Caco-2 (cell line): ENCODE data around the gene STOML3. TPM values are rescaled to one million over a fixed set of nuclear protein-coding genes. Genes with fewer than 3 reads are reported as not detected.

Source experiments
- BruUV-seq: library from RNA; stranded (reverse); fragments of 400-500 nt; replicated peaks from 2 replicates; lab custom pipeline; 2021; lab: Mats Ljungman, UMichigan
- CTCF ChIA-PET: fragments of 300-600 bp; sonication (Branson Sonifier 250); formaldehyde crosslinking; loops from one replicate; lab custom pipeline; 2022; ENCODE audit warnings: antibody characterized with exemption; lab: Charles Lee
- POLR2A ChIA-PET: fragments of 300-600 bp; sonication (Branson Sonifier 250); formaldehyde crosslinking; loops from one replicate; lab custom pipeline; 2022; ENCODE audit warnings: antibody characterized with exemption; lab: Charles Lee
- DNase-seq, 2 experiments: peaks; one replicate each; pipeline versions ENCODE4 v3.0.0 to v3.0.0-alpha.2; 2020 to 2022
- H3K27me3 ChIP-seq: replicated peaks from 2 replicates; pipeline ENCODE4 v1.6.0; 2011; ENCODE audit warnings: low read length; ENCODE audit not compliant: control insufficient read depth, insufficient read depth
- H3K36me3 ChIP-seq: 2 replicates; pipeline ENCODE4 v1.5.1; 2011; ENCODE audit warnings: low read length; ENCODE audit not compliant: control insufficient read depth, insufficient read depth
- H3K4me1 ChIP-seq: fragments of 250-450 bp; sonication (Bioruptor Pico); 2 replicates; pipeline ENCODE4 v1.5.1; 2020; ENCODE audit warnings: mild to moderate bottlenecking
- H3K4me3 ChIP-seq: 2 replicates; pipeline ENCODE4 v1.5.1; 2011; ENCODE audit warnings: low read depth, mild to moderate bottlenecking, control low read depth, low read length
- H3K9me3 ChIP-seq: fragments of 250-450 bp; sonication (Bioruptor Pico); 2 replicates; pipeline ENCODE4 v1.5.1; 2020; ENCODE audit warnings: mild to moderate bottlenecking, moderate library complexity
- H3K27ac Mint-ChIP-seq: one replicate; pipeline ENCODE4 v1.8.0; 2022; ENCODE audit warnings: mixed read lengths; ENCODE audit not compliant: unreplicated experiment
- H3K27me3 Mint-ChIP-seq: one replicate; pipeline ENCODE4 v1.8.0; 2022; ENCODE audit warnings: mixed read lengths; ENCODE audit not compliant: insufficient read depth, unreplicated experiment
- H3K36me3 Mint-ChIP-seq: one replicate; pipeline ENCODE4 v1.8.0; 2022; ENCODE audit warnings: mild to moderate bottlenecking, mixed read lengths; ENCODE audit not compliant: insufficient read depth, unreplicated experiment
- H3K4me1 Mint-ChIP-seq: one replicate; pipeline ENCODE4 v1.8.0; 2022; ENCODE audit warnings: low read depth, mixed read lengths; ENCODE audit not compliant: unreplicated experiment
- H3K4me3 Mint-ChIP-seq: one replicate; pipeline ENCODE4 v1.8.0; 2022; ENCODE audit warnings: mild to moderate bottlenecking, moderate library complexity, mixed read lengths; ENCODE audit not compliant: unreplicated experiment
- H3K9me3 Mint-ChIP-seq: one replicate; pipeline ENCODE4 v1.8.0; 2022; ENCODE audit warnings: mixed read lengths; ENCODE audit not compliant: unreplicated experiment
- intact Hi-C: fragments of 100-400 bp; cut with micrococcal nuclease; formaldehyde crosslinking; loops from one replicate; pipeline ENCODE4 v1.10.0; 2022; ENCODE audit not compliant: unreplicated experiment
- total RNA-seq: library from RNA; stranded (reverse); gene quantifications from 2 replicates; pipeline ENCODE4 v1.2.3, GENCODE V29; 2022
- TF ChIP-seq, protein P1 (sequence below), 2 experiments: fragments of 200-600 bp in 1 of 2; IDR thresholded peaks; 1 replicate in 1 of 2; 2 replicates in 1 of 2; pipeline versions ENCODE4 v1.5.1 to v1.8.0; 2011 to 2022; ENCODE audit warnings: antibody characterized with exemption in 1 of 2, control low read depth in 1 of 2, inconsistent platforms in 1 of 2, low read depth in 1 of 2, low read length in 1 of 2, mild to moderate bottlenecking in 1 of 2, moderate library complexity in 1 of 2; ENCODE audit not compliant: insufficient read depth in 1 of 2, severe bottlenecking in 1 of 2, unreplicated experiment in 1 of 2

STOML3 gene
- total RNA-seq, 1 experiment from 2014 or later, result 0.43 TPM

DNA sequence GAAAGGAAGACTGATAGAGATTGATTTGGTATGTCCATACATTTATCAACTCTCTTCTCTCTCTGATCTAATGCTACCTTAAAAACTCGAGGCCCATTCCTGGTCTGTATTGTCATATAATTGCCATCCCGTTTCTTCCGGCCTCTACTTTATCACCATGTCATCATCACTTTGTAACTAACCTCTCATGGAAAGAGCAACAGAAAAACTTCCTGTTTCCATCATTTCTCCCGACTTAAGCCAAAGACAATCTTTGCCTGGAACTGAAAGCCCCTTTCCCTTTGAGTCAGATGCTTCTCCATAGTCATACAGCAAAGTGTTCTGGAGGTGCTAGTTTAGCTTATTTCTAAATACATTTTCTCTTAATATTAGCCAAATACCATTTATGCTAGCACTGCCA lies 2.8 kb upstream of the STOML3 start:
- ChIA-PET CTCF (no interaction called here), POLR2A (no interaction called here)
- no peaks in the 10 kb centered on the region for H3K36me3 Mint-ChIP-seq
- BruUV-seq, result no TSS peak
- no peaks in the 10 kb centered on the region for H3K9me3 Mint-ChIP-seq
- H3K4me1 Mint-ChIP-seq, result no peaks in the 10 kb centered on the region
- H3K9me3 ChIP-seq, result no peaks in the 10 kb centered on the region
- H3K4me3 ChIP-seq, result no peak overlapping the region
- no peak overlapping the region for H3K27ac Mint-ChIP-seq
- no peaks in the 10 kb centered on the region for H3K4me1 ChIP-seq
- H3K27me3 ChIP-seq, result no peaks in the 10 kb centered on the region
- DNase-seq, result no peak
- no peaks in the 10 kb centered on the region for H3K27me3 Mint-ChIP-seq
- H3K4me3 Mint-ChIP-seq, result no peak overlapping the region
- TF ChIP-seq, protein P1, sequence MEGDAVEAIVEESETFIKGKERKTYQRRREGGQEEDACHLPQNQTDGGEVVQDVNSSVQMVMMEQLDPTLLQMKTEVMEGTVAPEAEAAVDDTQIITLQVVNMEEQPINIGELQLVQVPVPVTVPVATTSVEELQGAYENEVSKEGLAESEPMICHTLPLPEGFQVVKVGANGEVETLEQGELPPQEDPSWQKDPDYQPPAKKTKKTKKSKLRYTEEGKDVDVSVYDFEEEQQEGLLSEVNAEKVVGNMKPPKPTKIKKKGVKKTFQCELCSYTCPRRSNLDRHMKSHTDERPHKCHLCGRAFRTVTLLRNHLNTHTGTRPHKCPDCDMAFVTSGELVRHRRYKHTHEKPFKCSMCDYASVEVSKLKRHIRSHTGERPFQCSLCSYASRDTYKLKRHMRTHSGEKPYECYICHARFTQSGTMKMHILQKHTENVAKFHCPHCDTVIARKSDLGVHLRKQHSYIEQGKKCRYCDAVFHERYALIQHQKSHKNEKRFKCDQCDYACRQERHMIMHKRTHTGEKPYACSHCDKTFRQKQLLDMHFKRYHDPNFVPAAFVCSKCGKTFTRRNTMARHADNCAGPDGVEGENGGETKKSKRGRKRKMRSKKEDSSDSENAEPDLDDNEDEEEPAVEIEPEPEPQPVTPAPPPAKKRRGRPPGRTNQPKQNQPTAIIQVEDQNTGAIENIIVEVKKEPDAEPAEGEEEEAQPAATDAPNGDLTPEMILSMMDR (IDR thresholded peaks at IDR 0.05; ENCODE audit: insufficient read depth in 1 of 2, low read depth in 1 of 2, low read length in 1 of 2, severe bottlenecking in 1 of 2, unreplicated experiment in 1 of 2), result no peak
- no peaks in the 10 kb centered on the region for H3K36me3 ChIP-seq
- intact Hi-C loops, result no loop called here

DNA sequence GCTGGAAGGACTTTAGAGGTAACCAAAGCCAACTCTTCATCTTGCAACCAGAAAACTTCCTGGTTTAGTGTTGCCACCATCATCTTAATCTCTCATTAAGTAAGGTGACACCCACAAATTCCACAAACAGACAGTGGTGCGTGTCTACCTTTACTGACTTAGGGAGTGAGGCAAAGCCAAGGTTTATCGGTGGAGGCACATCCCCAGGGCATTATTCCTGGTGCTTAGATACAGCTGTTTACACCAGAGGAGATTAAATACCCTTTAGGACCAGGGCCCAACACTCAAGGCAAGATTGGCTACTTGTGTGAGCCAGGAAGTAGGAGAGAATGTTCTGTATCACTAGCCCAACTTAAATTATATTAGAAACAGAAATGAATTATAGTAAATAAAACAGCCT lies 9.5 kb downstream of the STOML3 start:
- no peak overlapping the region for H3K27ac Mint-ChIP-seq
- BruUV-seq, result no TSS peak
- peaks cover 15% of the 10 kb centered on the region for H3K9me3 Mint-ChIP-seq
- TF ChIP-seq, protein P1 (IDR thresholded peaks at IDR 0.05; ENCODE audit: insufficient read depth in 1 of 2, low read depth in 1 of 2, low read length in 1 of 2, severe bottlenecking in 1 of 2, unreplicated experiment in 1 of 2), result no peak
- ChIA-PET POLR2A (no interaction called here), CTCF (no interaction called here)
- intact Hi-C loops, result no loop called here
- Histone ChIP-seq H3K4me3 (no peak overlapping the region), H3K36me3 (no peaks in the 10 kb centered on the region), H3K27me3 (no peaks in the 10 kb centered on the region), H3K9me3 (peaks cover 9% of the 10 kb centered on the region; the same call in 1 of the 2 replicates), H3K4me1 (peaks cover 11% of the 10 kb centered on the region; the same call in 1 of the 2 replicates)
- H3K4me3 Mint-ChIP-seq, result no peak overlapping the region
- DNase-seq, result no peak
- H3K36me3 Mint-ChIP-seq, result peaks cover 6% of the 10 kb centered on the region
- H3K27me3 Mint-ChIP-seq, result no peaks in the 10 kb centered on the region
- no peaks in the 10 kb centered on the region for H3K4me1 Mint-ChIP-seq

DNA sequence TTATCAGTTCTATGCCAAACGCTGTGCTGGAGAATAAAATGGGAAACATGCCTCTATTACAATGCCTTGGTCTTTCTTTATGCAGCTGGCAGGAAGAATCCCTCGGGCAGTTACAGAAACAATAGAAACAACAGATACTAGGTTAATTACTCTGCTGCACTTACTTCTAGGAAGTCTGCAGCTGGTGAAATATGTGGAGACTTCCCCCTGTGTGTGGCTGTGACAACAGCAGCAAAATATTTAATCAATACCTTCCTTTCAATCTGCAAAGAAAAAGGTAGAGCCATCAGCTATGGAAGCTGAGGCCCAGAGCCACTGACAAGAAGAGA lies 9.9 kb downstream of the STOML3 start:
- Mint-ChIP-seq H3K4me3 (no peak overlapping the region), H3K4me1 (no peaks in the 10 kb centered on the region), H3K36me3 (peaks cover 6% of the 10 kb centered on the region), H3K27ac (no peak overlapping the region), H3K27me3 (no peaks in the 10 kb centered on the region), H3K9me3 (peaks cover 15% of the 10 kb centered on the region)
- H3K4me1 ChIP-seq, result peaks cover 9% of the 10 kb centered on the region; the same call in 1 of the 2 replicates
- H3K4me3 ChIP-seq, result no peak overlapping the region
- no peak for DNase-seq
- BruUV-seq, result no TSS peak
- TF ChIP-seq, protein P1 (IDR thresholded peaks at IDR 0.05; ENCODE audit: insufficient read depth in 1 of 2, low read depth in 1 of 2, low read length in 1 of 2, severe bottlenecking in 1 of 2, unreplicated experiment in 1 of 2), result no peak
- H3K27me3 ChIP-seq, result no peaks in the 10 kb centered on the region
- no peaks in the 10 kb centered on the region for H3K36me3 ChIP-seq
- ChIA-PET CTCF (no interaction called here), POLR2A (no interaction called here)
- intact Hi-C loops, result no loop called here
- peaks cover 9% of the 10 kb centered on the region; the same call in 1 of the 2 replicates for H3K9me3 ChIP-seq
